Measurements from ENCODE around the gene TMEM131L. TPM values are rescaled to one million over a fixed set of nuclear protein-coding genes. Genes with fewer than 3 reads are reported as not detected.

TMEM131L gene
- total and polyA plus RNA-seq, 3 donors from 2014 or later, result 9.1 to 15.0 (median 12.6) TPM

GRCh38 chr4:153647975-153648374, 181.8 kb downstream of the TMEM131L start:
- Histone ChIP-seq H3K27me3 (no peaks in the 10 kb centered on the region), H3K36me3 (ENCODE audit: low read depth, missing control alignments) (no peaks in the 10 kb centered on the region), H3K27ac (no peak overlapping the region), H3K4me3 (no peak overlapping the region), H3K9me3 (no peaks in the 10 kb centered on the region), H3K4me1 (no peaks in the 10 kb centered on the region)
- intact Hi-C loops (cut with DNase I; ENCODE audit: low total_unique reads), result no loop called here
- DNase-seq, result no peak
- TF ChIP-seq POLR2A (IDR thresholded peaks at IDR 0.05) (no peak), CTCF (IDR thresholded peaks at IDR 0.05) (no peak)
- 56 to 67% methylated on average over 4 of the region's 4 CpGs for whole genome bisulfite sequencing, 2 donors

DNA sequence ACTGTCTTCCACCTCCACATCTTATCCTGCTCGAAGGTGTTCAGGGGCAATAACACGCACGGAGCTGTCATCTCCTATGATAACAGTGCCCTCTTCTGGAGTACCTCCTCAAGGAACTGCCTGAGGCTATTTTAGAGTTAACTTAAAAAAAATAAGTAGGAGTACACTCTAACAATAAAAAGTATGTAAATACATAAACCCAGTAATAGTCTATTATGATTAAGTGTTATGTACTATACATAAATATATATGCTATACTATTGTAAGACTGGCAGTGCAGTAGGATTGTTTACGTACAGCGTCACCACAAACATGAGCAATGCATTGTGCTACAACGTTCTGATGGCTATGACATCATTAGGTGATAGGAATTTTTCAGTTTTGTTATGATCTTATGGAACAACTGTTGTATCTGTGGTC, 183.4 kb downstream of the TMEM131L start:
- WGBS, 2 donors, result 67 to 73% methylated on average over 6 of the region's 6 CpGs
- DNase-seq, result no peak
- no peaks in the 10 kb centered on the region for H3K9me3 ChIP-seq
- no peak for TF ChIP-seq POLR2A (IDR thresholded peaks at IDR 0.05)
- TF ChIP-seq CTCF (IDR thresholded peaks at IDR 0.05), result peak in 1 of 3 experiments; percentile 21
- no peaks in the 10 kb centered on the region for H3K36me3 ChIP-seq (ENCODE audit: low read depth, missing control alignments)
- intact Hi-C loops (cut with DNase I; ENCODE audit: low total_unique reads), result no loop called here
- no peaks in the 10 kb centered on the region for H3K4me1 ChIP-seq
- no peak overlapping the region for H3K27ac ChIP-seq
- no peaks in the 10 kb centered on the region for H3K27me3 ChIP-seq
- H3K4me3 ChIP-seq, result no peak overlapping the region

DNA sequence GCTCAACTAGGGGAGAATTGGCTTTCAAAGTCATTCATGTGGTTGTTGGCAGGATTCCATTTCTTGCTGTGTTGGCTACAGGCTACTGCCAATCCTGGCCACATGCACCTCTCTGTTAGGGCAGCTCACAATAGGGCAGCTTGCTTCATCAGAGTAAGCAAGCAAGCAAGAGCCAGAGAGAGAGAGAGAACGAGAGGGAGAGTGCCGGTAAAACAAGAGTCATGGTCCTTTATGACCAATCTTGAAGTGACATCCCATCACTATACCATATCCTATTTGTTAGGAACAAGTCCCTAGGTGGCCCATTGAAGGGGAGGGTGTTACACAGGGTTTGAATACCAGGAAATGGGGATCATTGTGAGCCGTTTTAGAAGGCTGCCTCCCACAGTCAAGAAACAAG, 185.0 kb downstream of the TMEM131L start:
- H3K4me1 ChIP-seq, result no peaks in the 10 kb centered on the region
- TF ChIP-seq POLR2A (IDR thresholded peaks at IDR 0.05) (no peak), CTCF (IDR thresholded peaks at IDR 0.05) (no peak)

GRCh38 chr4:153651587-153651986, 185.4 kb downstream of the TMEM131L start:
- Histone ChIP-seq H3K27me3 (no peaks in the 10 kb centered on the region), H3K36me3 (ENCODE audit: low read depth, missing control alignments) (no peaks in the 10 kb centered on the region), H3K27ac (peak overlapping the region in 1 of 2 donors; percentile 52), H3K4me1 (no peaks in the 10 kb centered on the region), H3K4me3 (no peak overlapping the region), H3K9me3 (no peaks in the 10 kb centered on the region)
- intact Hi-C loops (cut with DNase I; ENCODE audit: low total_unique reads), result no loop called here
- 66 to 67% methylated on average over 5 of the region's 5 CpGs for WGBS, 2 donors
- no peak for TF ChIP-seq POLR2A (IDR thresholded peaks at IDR 0.05)
- no peak for TF ChIP-seq CTCF (IDR thresholded peaks at IDR 0.05)
- DNase-seq, result peak; percentile 35

More for the DNA sequence above, 185.0 kb downstream of the TMEM131L start:
- H3K9me3 ChIP-seq, result no peaks in the 10 kb centered on the region
- intact Hi-C loops (cut with DNase I; ENCODE audit: low total_unique reads), result no loop called here
- H3K36me3 ChIP-seq (ENCODE audit: low read depth, missing control alignments), result no peaks in the 10 kb centered on the region
- no peaks in the 10 kb centered on the region for H3K27me3 ChIP-seq
- no peak for DNase-seq
- peak overlapping the region in 1 of 2 donors; percentile 52 for H3K27ac ChIP-seq
- WGBS, 2 donors, result 66 to 68% methylated on average over 3 of the region's 3 CpGs
- H3K4me3 ChIP-seq, result no peak overlapping the region

DNA sequence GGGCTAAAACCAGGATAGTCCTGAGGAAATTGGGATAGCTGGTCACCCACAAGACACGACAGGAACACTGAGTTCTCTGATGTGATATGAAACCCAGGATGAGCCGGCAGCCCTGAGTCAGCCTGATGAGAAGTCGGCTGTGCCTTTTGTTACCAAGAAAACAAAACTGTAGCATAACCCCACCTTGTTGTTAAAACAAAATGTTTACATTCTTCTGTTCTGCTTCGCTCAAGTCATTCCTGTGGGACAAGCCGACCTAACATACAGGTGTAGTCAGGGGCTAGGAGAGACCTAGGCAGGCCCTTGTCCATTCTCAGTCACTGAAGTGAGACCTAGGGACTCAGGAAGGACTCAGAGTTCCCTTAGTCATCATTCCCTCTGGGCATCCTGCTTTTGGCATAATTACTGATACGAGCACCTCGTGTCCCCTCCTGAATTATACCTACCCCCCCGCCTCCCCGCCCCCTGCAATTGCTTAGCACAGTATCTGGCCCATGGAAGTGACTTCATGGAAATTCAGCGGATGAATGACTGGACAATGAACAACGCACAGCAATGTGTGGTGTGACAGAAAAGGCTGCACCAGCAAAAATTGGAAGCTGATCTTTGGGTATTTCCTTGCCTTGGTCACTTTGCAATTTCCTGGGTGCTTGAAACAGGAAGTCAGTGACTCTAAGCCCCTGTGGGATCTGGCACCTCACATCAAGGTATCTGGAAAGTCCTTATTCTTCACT, 186.1 kb downstream of the TMEM131L start:
- no peak for TF ChIP-seq CTCF (IDR thresholded peaks at IDR 0.05)
- TF ChIP-seq POLR2A (IDR thresholded peaks at IDR 0.05), result no peak
- DNase-seq, result peak; percentile 23
- WGBS, 2 donors, result 71 to 78% methylated on average over 11 of the region's 11 CpGs

More for the DNA sequence above, 186.1 kb downstream of the TMEM131L start:
- H3K36me3 ChIP-seq (ENCODE audit: low read depth, missing control alignments), result no peaks in the 10 kb centered on the region
- H3K27ac ChIP-seq, result no peak overlapping the region
- H3K4me1 ChIP-seq, result no peaks in the 10 kb centered on the region
- no peaks in the 10 kb centered on the region for H3K27me3 ChIP-seq
- H3K4me3 ChIP-seq, result no peak overlapping the region
- intact Hi-C loops (cut with DNase I; ENCODE audit: low total_unique reads), result no loop called here
- no peaks in the 10 kb centered on the region for H3K9me3 ChIP-seq

All from testis (tissue), 3 donors.